ENCODE data around the gene MCOLN2. TPM values are rescaled to one million over a fixed set of nuclear protein-coding genes. Genes with fewer than 3 reads are reported as not detected.

The MCOLN2 gene
- total and polyA plus RNA-seq, 3 experiments from 2014 or later, result 18.7 to 110 (median 103) TPM

GRCh38 chr1:84939761-84940160, 57.2 kb downstream of the MCOLN2 start:
- H3K4me3 ChIP-seq (ENCODE audit: low read length), result no peak overlapping the region
- no peak for DNase-seq
- Mint-ChIP-seq H3K4me3 (no peak overlapping the region), H3K27ac (no peak overlapping the region), H3K4me1 (peaks cover 5 to 12% (median 5%) of the 10 kb centered on the region in 3 donors), H3K9me3 (no peaks in the 10 kb centered on the region), H3K27me3 (no peaks in the 10 kb centered on the region), H3K36me3 (peaks cover 4 to 43% (median 11%) of the 10 kb centered on the region in 3 donors)
- POLR2A ChIA-PET, result no interaction called here
- no peaks in the 10 kb centered on the region for H3K36me3 ChIP-seq (ENCODE audit: insufficient read depth, low read length)
- H3K27me3 ChIP-seq (ENCODE audit: insufficient read depth, low read length, poor library complexity, severe bottlenecking), result no peaks in the 10 kb centered on the region
- no peak overlapping the region for H3K27ac ChIP-seq (ENCODE audit: low read depth, low read length)
- no peaks in the 10 kb centered on the region for H3K9me3 ChIP-seq (ENCODE audit: low read length)
- CTCF ChIA-PET, result interaction anchor here (6.0 to 6.1 kb wide), 2 partner anchors 88 to 318 kb away, joined by 24 to 114 read pairs; partner anchors contain the start of gene C1orf52
- no peaks in the 10 kb centered on the region for H3K4me1 ChIP-seq (ENCODE audit: insufficient read depth, low read length)

GRCh38 chr1:84939151-84939550, 57.8 kb downstream of the MCOLN2 start:
- H3K9me3 Mint-ChIP-seq, result no peaks in the 10 kb centered on the region
- Histone ChIP-seq H3K4me3 (ENCODE audit: low read length) (no peak overlapping the region), H3K27me3 (ENCODE audit: insufficient read depth, low read length, poor library complexity, severe bottlenecking) (no peaks in the 10 kb centered on the region), H3K4me1 (ENCODE audit: insufficient read depth, low read length) (no peaks in the 10 kb centered on the region), H3K9me3 (ENCODE audit: low read length) (no peaks in the 10 kb centered on the region), H3K36me3 (ENCODE audit: insufficient read depth, low read length) (no peaks in the 10 kb centered on the region), H3K27ac (ENCODE audit: low read depth, low read length) (no peak overlapping the region)
- H3K4me3 Mint-ChIP-seq, result no peak overlapping the region
- H3K27ac Mint-ChIP-seq, result no peak overlapping the region
- ChIA-PET POLR2A (no interaction called here), CTCF (interaction anchor here (1.0 to 6.1 kb wide), 3 partner anchors 11 to 157 kb away, joined by 4 to 24 read pairs (median 5); no protein-coding TSS in a partner anchor)
- no peaks in the 10 kb centered on the region for H3K27me3 Mint-ChIP-seq
- H3K4me1 Mint-ChIP-seq, result peaks cover 2 to 7% (median 4%) of the 10 kb centered on the region in 3 donors
- peaks cover 4 to 43% (median 11%) of the 10 kb centered on the region in 3 donors for H3K36me3 Mint-ChIP-seq
- DNase-seq, result no peak

- no peaks in the 10 kb centered on the region for H3K36me3 ChIP-seq (ENCODE audit: insufficient read depth, low read length)
- H3K27ac Mint-ChIP-seq, result peak overlapping the region in 1 of 8 donors; percentile 63
- peaks cover 4 to 44% (median 13%) of the 10 kb centered on the region in 3 donors for H3K36me3 Mint-ChIP-seq
- H3K27me3 Mint-ChIP-seq, result no peaks in the 10 kb centered on the region
- no peaks in the 10 kb centered on the region for H3K9me3 Mint-ChIP-seq
- no peak overlapping the region for H3K27ac ChIP-seq (ENCODE audit: low read depth, low read length)
- no peak overlapping the region for H3K4me3 Mint-ChIP-seq
- peaks cover 2 to 7% (median 4%) of the 10 kb centered on the region in 3 donors for H3K4me1 Mint-ChIP-seq
- peak in 3 of 5 donors; percentile 52 to 60 (median 54) for DNase-seq
- no peaks in the 10 kb centered on the region for H3K9me3 ChIP-seq (ENCODE audit: low read length)
- H3K27me3 ChIP-seq (ENCODE audit: insufficient read depth, low read length, poor library complexity, severe bottlenecking), result no peaks in the 10 kb centered on the region
- H3K4me1 ChIP-seq (ENCODE audit: insufficient read depth, low read length), result no peaks in the 10 kb centered on the region
- POLR2A ChIA-PET, result interaction anchor here (0.6 kb wide), 1 partner anchor 495 kb away, joined by 6 read pairs; no protein-coding TSS in a partner anchor
- H3K4me3 ChIP-seq (ENCODE audit: low read length), result no peak overlapping the region
- CTCF ChIA-PET, result interaction anchor here (0.6 to 6.1 kb wide), 17 partner anchors 9 to 480 kb away, joined by 3 to 28 read pairs (median 3); partner anchors contain the start of gene C1orf52
Measured at GRCh38 chr1:84936116-84936810, 60.6 kb downstream of the MCOLN2 start.

- peaks cover 4 to 39% (median 8%) of the 10 kb centered on the region in 3 donors for H3K36me3 Mint-ChIP-seq
Measured at GRCh38 chr1:84933011-84933611, 63.8 kb downstream of the MCOLN2 start.

GRCh38 chr1:84930831-84931230, 66.1 kb downstream of the MCOLN2 start:
- Histone ChIP-seq H3K4me1 (ENCODE audit: insufficient read depth, low read length) (peaks cover 10% of the 10 kb centered on the region), H3K4me3 (ENCODE audit: low read length) (no peak overlapping the region), H3K27ac (ENCODE audit: low read depth, low read length) (no peak overlapping the region), H3K9me3 (ENCODE audit: low read length) (no peaks in the 10 kb centered on the region), H3K36me3 (ENCODE audit: insufficient read depth, low read length) (no peaks in the 10 kb centered on the region), H3K27me3 (ENCODE audit: insufficient read depth, low read length, poor library complexity, severe bottlenecking) (no peaks in the 10 kb centered on the region)
- ChIA-PET CTCF (no interaction called here), POLR2A (no interaction called here)
- no peaks in the 10 kb centered on the region for H3K9me3 Mint-ChIP-seq
- no peak for DNase-seq
- no peaks in the 10 kb centered on the region for H3K27me3 Mint-ChIP-seq
- H3K4me3 Mint-ChIP-seq, result no peak overlapping the region
- peaks cover 6 to 15% (median 14%) of the 10 kb centered on the region in 3 donors for H3K4me1 Mint-ChIP-seq
- H3K27ac Mint-ChIP-seq, result peak overlapping the region in 1 of 8 donors; percentile 47
- H3K36me3 Mint-ChIP-seq, result peaks cover 0 to 45% (median 9%) of the 10 kb centered on the region in 3 donors

More at GRCh38 chr1:84933011-84933611, 63.8 kb downstream of the MCOLN2 start:
- Histone ChIP-seq H3K36me3 (ENCODE audit: insufficient read depth, low read length) (no peaks in the 10 kb centered on the region), H3K4me3 (ENCODE audit: low read length) (no peak overlapping the region), H3K9me3 (ENCODE audit: low read length) (no peaks in the 10 kb centered on the region), H3K27me3 (ENCODE audit: insufficient read depth, low read length, poor library complexity, severe bottlenecking) (no peaks in the 10 kb centered on the region), H3K4me1 (ENCODE audit: insufficient read depth, low read length) (peaks cover 10% of the 10 kb centered on the region), H3K27ac (ENCODE audit: low read depth, low read length) (no peak overlapping the region)
- CTCF ChIA-PET, result interaction anchor here (4.0 kb wide), 1 partner anchor 12 kb away, joined by 28 read pairs; no protein-coding TSS in a partner anchor
- no peaks in the 10 kb centered on the region for H3K9me3 Mint-ChIP-seq
- H3K27me3 Mint-ChIP-seq, result no peaks in the 10 kb centered on the region
- no peak for DNase-seq
- H3K4me1 Mint-ChIP-seq, result peaks cover 8 to 21% (median 18%) of the 10 kb centered on the region in 3 donors
- H3K27ac Mint-ChIP-seq, result no peak overlapping the region
- no peak overlapping the region for H3K4me3 Mint-ChIP-seq
- POLR2A ChIA-PET, result no interaction called here

GRCh38 chr1:84930329-84930728, 66.6 kb downstream of the MCOLN2 start:
- H3K36me3 Mint-ChIP-seq, result peaks cover 0 to 46% (median 9%) of the 10 kb centered on the region in 3 donors
- Histone ChIP-seq H3K9me3 (ENCODE audit: low read length) (no peaks in the 10 kb centered on the region), H3K27me3 (ENCODE audit: insufficient read depth, low read length, poor library complexity, severe bottlenecking) (no peaks in the 10 kb centered on the region), H3K27ac (ENCODE audit: low read depth, low read length) (no peak overlapping the region), H3K4me3 (ENCODE audit: low read length) (no peak overlapping the region), H3K36me3 (ENCODE audit: insufficient read depth, low read length) (no peaks in the 10 kb centered on the region), H3K4me1 (ENCODE audit: insufficient read depth, low read length) (peaks cover 10% of the 10 kb centered on the region)
- H3K4me3 Mint-ChIP-seq, result no peak overlapping the region
- H3K4me1 Mint-ChIP-seq, result peaks cover 6 to 15% (median 14%) of the 10 kb centered on the region in 3 donors
- H3K9me3 Mint-ChIP-seq, result no peaks in the 10 kb centered on the region
- ChIA-PET CTCF (no interaction called here), POLR2A (no interaction called here)
- peak overlapping the region in 3 of 8 donors; percentile 18 to 37 (median 31) for H3K27ac Mint-ChIP-seq
- DNase-seq, result peak in 1 of 5 donors; percentile 13
- no peaks in the 10 kb centered on the region for H3K27me3 Mint-ChIP-seq

- Histone ChIP-seq H3K9me3 (ENCODE audit: low read length) (no peaks in the 10 kb centered on the region), H3K4me1 (ENCODE audit: insufficient read depth, low read length) (peaks cover 10% of the 10 kb centered on the region), H3K36me3 (ENCODE audit: insufficient read depth, low read length) (no peaks in the 10 kb centered on the region), H3K27ac (ENCODE audit: low read depth, low read length) (no peak overlapping the region), H3K27me3 (ENCODE audit: insufficient read depth, low read length, poor library complexity, severe bottlenecking) (no peaks in the 10 kb centered on the region), H3K4me3 (ENCODE audit: low read length) (no peak overlapping the region)
- Mint-ChIP-seq H3K27ac (no peak overlapping the region), H3K27me3 (no peaks in the 10 kb centered on the region), H3K4me1 (peaks cover 6 to 15% (median 14%) of the 10 kb centered on the region in 3 donors), H3K9me3 (no peaks in the 10 kb centered on the region), H3K4me3 (no peak overlapping the region), H3K36me3 (peaks cover 0 to 46% (median 9%) of the 10 kb centered on the region in 3 donors)
- ChIA-PET CTCF (interaction anchor here (1.5 kb wide), 1 partner anchor 15 kb away, joined by 4 read pairs; no protein-coding TSS in a partner anchor), POLR2A (no interaction called here)
- DNase-seq, result no peak
Measured at GRCh38 chr1:84929581-84929980, 67.3 kb downstream of the MCOLN2 start.

GRCh38 chr1:84928979-84929378, 67.9 kb downstream of the MCOLN2 start:
- H3K27me3 Mint-ChIP-seq, result no peaks in the 10 kb centered on the region

More at GRCh38 chr1:84928979-84929378, 67.9 kb downstream of the MCOLN2 start:
- no peak overlapping the region for H3K27ac ChIP-seq (ENCODE audit: low read depth, low read length)
- H3K4me3 ChIP-seq (ENCODE audit: low read length), result no peak overlapping the region
- Mint-ChIP-seq H3K36me3 (peaks cover 0 to 46% (median 9%) of the 10 kb centered on the region in 3 donors), H3K4me3 (no peak overlapping the region), H3K4me1 (peaks cover 6 to 15% (median 14%) of the 10 kb centered on the region in 3 donors), H3K9me3 (no peaks in the 10 kb centered on the region), H3K27ac (no peak overlapping the region)
- no peaks in the 10 kb centered on the region for H3K36me3 ChIP-seq (ENCODE audit: insufficient read depth, low read length)
- ChIA-PET CTCF (interaction anchor here (1.5 to 1.7 kb wide), 2 partner anchors 9 to 15 kb away, joined by 4 to 5 read pairs; no protein-coding TSS in a partner anchor), POLR2A (no interaction called here)
- H3K9me3 ChIP-seq (ENCODE audit: low read length), result no peaks in the 10 kb centered on the region
- H3K27me3 ChIP-seq (ENCODE audit: insufficient read depth, low read length, poor library complexity, severe bottlenecking), result no peaks in the 10 kb centered on the region
- peaks cover 10% of the 10 kb centered on the region for H3K4me1 ChIP-seq (ENCODE audit: insufficient read depth, low read length)
- DNase-seq, result no peak

All from CD8-positive, alpha-beta memory T cell (primary cell).